Mesenchymal stem cell (in vitro differentiated cells and primary cell): ENCODE measurements around the gene OLFM4. TPM values are rescaled to one million over a fixed set of nuclear protein-coding genes. Genes with fewer than 3 reads are reported as not detected.

ENCODE experiments used
- DNase-seq: peaks from one replicate; pipeline ENCODE4 v3.0.0-alpha.2; 2013
- H2AFZ ChIP-seq: one replicate; pipeline ENCODE4 v1.6.1; 2013; ENCODE audit warnings: low read depth, mild to moderate bottlenecking, control low read depth, inconsistent platforms, low read length, moderate library complexity
- H2AK5ac ChIP-seq: 2 replicates; pipeline ENCODE4 v1.6.1; 2013; ENCODE audit warnings: low read length, moderate library complexity, mild to moderate bottlenecking, inconsistent platforms; ENCODE audit not compliant: severe bottlenecking
- H2BK120ac ChIP-seq: one replicate; pipeline ENCODE4 v1.6.1; 2013; ENCODE audit warnings: low read depth, mild to moderate bottlenecking, inconsistent platforms, low read length, moderate library complexity
- H2BK12ac ChIP-seq, 2 experiments: one replicate each; pipeline ENCODE4 v1.6.1; 2013; ENCODE audit warnings: inconsistent platforms in 2 of 2, low read length in 2 of 2, mild to moderate bottlenecking in 2 of 2, moderate library complexity in 2 of 2, control low read depth in 1 of 2
- H2BK15ac ChIP-seq: one replicate; pipeline ENCODE4 v1.6.1; 2013; ENCODE audit warnings: mild to moderate bottlenecking, low read depth, inconsistent platforms; ENCODE audit not compliant: poor library complexity, severe bottlenecking
- H2BK5ac ChIP-seq: 2 replicates; pipeline ENCODE4 v1.6.1; 2013; ENCODE audit warnings: low read depth, mild to moderate bottlenecking, low read length, control low read depth, inconsistent platforms; ENCODE audit not compliant: poor library complexity, severe bottlenecking
- H3K14ac ChIP-seq, 2 experiments: one replicate each; pipeline ENCODE4 v1.6.1; 2013; ENCODE audit warnings: inconsistent platforms in 2 of 2, low read length in 2 of 2, control low read depth in 1 of 2, mild to moderate bottlenecking in 1 of 2, moderate library complexity in 1 of 2
- H3K18ac ChIP-seq, 2 experiments: one replicate each; pipeline ENCODE4 v1.6.1; 2013; ENCODE audit warnings: inconsistent platforms in 2 of 2, low read length in 2 of 2, control low read depth in 1 of 2, low read depth in 1 of 2, mild to moderate bottlenecking in 1 of 2
- H3K23ac ChIP-seq, 2 experiments: one replicate each; pipeline ENCODE4 v1.6.1; 2013; ENCODE audit warnings: inconsistent platforms in 2 of 2, low read length in 2 of 2, mild to moderate bottlenecking in 2 of 2, moderate library complexity in 2 of 2, control low read depth in 1 of 2
- H3K27ac ChIP-seq: 2 replicates; pipeline ENCODE4 v1.5.1; 2013; ENCODE audit warnings: mild to moderate bottlenecking, moderate library complexity, low read length, control low read depth, inconsistent platforms; ENCODE audit not compliant: poor library complexity, severe bottlenecking
- H3K27me3 ChIP-seq, 2 experiments: 2 replicates each; pipeline versions ENCODE4 v1.6.1 to v1.7.0; 2013; ENCODE audit warnings: low read length in 2 of 2, mild to moderate bottlenecking in 2 of 2, moderate library complexity in 2 of 2, control low read depth in 1 of 2, inconsistent platforms in 1 of 2; ENCODE audit not compliant: control insufficient read depth in 1 of 2, insufficient read depth in 1 of 2
- H3K36me3 ChIP-seq, 2 experiments: 2 replicates each; pipeline versions ENCODE4 v1.6.1 to v1.7.0; 2013; ENCODE audit warnings: low read length in 2 of 2, control low read depth in 1 of 2, inconsistent platforms in 1 of 2, low read depth in 1 of 2, mild to moderate bottlenecking in 1 of 2; ENCODE audit not compliant: insufficient read depth in 2 of 2, control insufficient read depth in 1 of 2
- H3K4ac ChIP-seq, 2 experiments: one replicate each; pipeline ENCODE4 v1.6.1; 2013; ENCODE audit warnings: inconsistent platforms in 2 of 2, low read length in 2 of 2, mild to moderate bottlenecking in 2 of 2, moderate library complexity in 2 of 2, control low read depth in 1 of 2, low read depth in 1 of 2
- H3K4me1 ChIP-seq: 2 replicates; pipeline ENCODE4 v1.6.1; 2013; ENCODE audit warnings: low read depth, low read length, control low read depth; ENCODE audit not compliant: control insufficient read depth, insufficient read depth
- H3K4me2 ChIP-seq: 2 replicates; pipeline ENCODE4 v1.6.1; 2013; ENCODE audit warnings: low read length, mild to moderate bottlenecking, inconsistent platforms; ENCODE audit not compliant: poor library complexity, severe bottlenecking
- H3K4me3 ChIP-seq, 2 experiments: 2 replicates each; pipeline versions ENCODE4 v1.5.1 to v1.7.0; 2013; ENCODE audit warnings: low read length in 2 of 2, mild to moderate bottlenecking in 2 of 2, control low read depth in 1 of 2, low read depth in 1 of 2; ENCODE audit not compliant: insufficient read depth in 1 of 2
- H3K79me1 ChIP-seq: replicated peaks from 2 replicates; pipeline ENCODE4 v1.6.1; 2013; ENCODE audit warnings: mild to moderate bottlenecking, control low read depth, low read length, inconsistent platforms; ENCODE audit not compliant: poor library complexity, severe bottlenecking
- H3K9ac ChIP-seq: 2 replicates; pipeline ENCODE4 v1.7.0; 2013; ENCODE audit warnings: mild to moderate bottlenecking, low read length, moderate library complexity
- H3K9me3 ChIP-seq: 2 replicates; pipeline ENCODE4 v1.7.0; 2013; ENCODE audit warnings: mild to moderate bottlenecking, low read length; ENCODE audit not compliant: control insufficient read depth
- H4K8ac ChIP-seq: one replicate; pipeline ENCODE4 v1.6.1; 2013; ENCODE audit warnings: inconsistent platforms, mild to moderate bottlenecking, low read length, moderate library complexity
- H4K91ac ChIP-seq: one replicate; pipeline ENCODE4 v1.6.1; 2013; ENCODE audit warnings: mild to moderate bottlenecking, low read length, inconsistent platforms
- WGBS: methylation state at CpG from one replicate; pipeline ENCODE4 v1.1.7; 2013; ENCODE audit warnings: mixed read lengths; 5-methylcytosine and 5-hydroxymethylcytosine counted together
- polyA plus RNA-seq, 2 experiments: library from polyadenylated mRNA; stranded (reverse); fragments of 200-250 nt; gene quantifications; one replicate each; pipeline ENCODE4 v1.2.3, GENCODE V29; 2013

OLFM4 gene
- not detected for polyA plus RNA-seq (2013, experiment 1 of 2)
- not detected for polyA plus RNA-seq (2013, experiment 2 of 2)

- H2AK5ac ChIP-seq: no peak within 1 kb of the TSS
- no peak within 1 kb of the TSS for H3K14ac ChIP-seq
- H3K4me1 ChIP-seq: no peaks in the 10 kb centered on the region
- no peak for DNase-seq
- no peak within 1 kb of the TSS for H2AFZ ChIP-seq
- H3K79me1 ChIP-seq: no peaks in the 10 kb centered on the region
- H3K36me3 ChIP-seq: no peaks in the 10 kb centered on the region
- no peaks in the 10 kb centered on the region for H3K9me3 ChIP-seq
- H3K27me3 ChIP-seq: no peaks in the 10 kb centered on the region
- H3K4ac ChIP-seq: no peak within 1 kb of the TSS
- no peak within 1 kb of the TSS for H4K8ac ChIP-seq
- H2BK12ac ChIP-seq: no peak within 1 kb of the TSS
- no peak within 1 kb of the TSS for H3K18ac ChIP-seq
- no peak within 1 kb of the TSS for H2BK5ac ChIP-seq
- WGBS: 86% methylated on average over 9 of the region's 9 CpGs
- no peak within 1 kb of the TSS for H3K9ac ChIP-seq
- no peak within 1 kb of the TSS for H2BK15ac ChIP-seq
- H3K23ac ChIP-seq: no peak within 1 kb of the TSS
- H4K91ac ChIP-seq: no peak within 1 kb of the TSS
- H2BK120ac ChIP-seq: no peak within 1 kb of the TSS
- no peak within 1 kb of the TSS for H3K27ac ChIP-seq
- no peak within 1 kb of the TSS for H3K4me2 ChIP-seq
- no peak within 1 kb of the TSS for H3K4me3 ChIP-seq
Measured at GRCh38 chr13:53028637-53029203, at the start of gene OLFM4. TSS of gene OLFM4 (plus strand) at chr13:53028813. CDS start at chr13:53028837, 24 bp downstream.

- H3K27ac ChIP-seq: no peak overlapping the region
- H3K27me3 ChIP-seq: no peaks in the 10 kb centered on the region
- no peaks in the 10 kb centered on the region for H3K36me3 ChIP-seq
- 57% methylated on average over 5 of the region's 5 CpGs for WGBS
- no peaks in the 10 kb centered on the region for H3K9me3 ChIP-seq
- no peak overlapping the region for H2BK12ac ChIP-seq
- no peak overlapping the region for H4K8ac ChIP-seq
- no peak overlapping the region for H4K91ac ChIP-seq
- no peak overlapping the region for H3K14ac ChIP-seq
- no peak overlapping the region for H2BK15ac ChIP-seq
- H2AFZ ChIP-seq: no peak overlapping the region
- H3K4me2 ChIP-seq: no peak overlapping the region
- H2BK5ac ChIP-seq: no peak overlapping the region
- no peak overlapping the region for H3K4me3 ChIP-seq
- H3K4ac ChIP-seq: no peak overlapping the region
- no peak overlapping the region for H2BK120ac ChIP-seq
- no peak overlapping the region for H2AK5ac ChIP-seq
- DNase-seq: no peak
- H3K18ac ChIP-seq: no peak overlapping the region
- no peak overlapping the region for H3K23ac ChIP-seq
- H3K4me1 ChIP-seq: no peaks in the 10 kb centered on the region
- H3K9ac ChIP-seq: no peak overlapping the region
- H3K79me1 ChIP-seq: no peaks in the 10 kb centered on the region
Measured at GRCh38 chr13:52978989-52979388, 49.6 kb upstream of the OLFM4 start.

- Histone ChIP-seq H3K4me1 (no peaks in the 10 kb centered on the region), H4K8ac (no peak overlapping the region), H3K79me1 (no peaks in the 10 kb centered on the region), H3K9ac (no peak overlapping the region), H3K9me3 (no peaks in the 10 kb centered on the region), H3K36me3 (no peaks in the 10 kb centered on the region), H2BK120ac (no peak overlapping the region), H3K4me3 (no peak overlapping the region), H3K4ac (no peak overlapping the region), H2AFZ (no peak overlapping the region), H2BK5ac (no peak overlapping the region), H3K4me2 (no peak overlapping the region), H3K27me3 (no peaks in the 10 kb centered on the region), H3K27ac (no peak overlapping the region), H3K18ac (no peak overlapping the region), H2BK15ac (no peak overlapping the region), H2AK5ac (no peak overlapping the region), H4K91ac (no peak overlapping the region), H3K23ac (no peak overlapping the region), H3K14ac (no peak overlapping the region), H2BK12ac (no peak overlapping the region)
- 80% methylated on average over 4 of the region's 5 CpGs for WGBS
- no peak for DNase-seq
Measured at GRCh38 chr13:52980695-52981094, 47.9 kb upstream of the OLFM4 start.

GRCh38 chr13:52983836-52984235 lies 44.8 kb upstream of the OLFM4 start:
- Histone ChIP-seq H3K9ac (no peak overlapping the region), H3K4ac (no peak overlapping the region), H2BK12ac (no peak overlapping the region), H3K27me3 (no peaks in the 10 kb centered on the region), H3K4me3 (no peak overlapping the region), H3K14ac (no peak overlapping the region), H3K18ac (no peak overlapping the region), H2AK5ac (no peak overlapping the region), H3K23ac (no peak overlapping the region), H3K27ac (no peak overlapping the region), H3K9me3 (no peaks in the 10 kb centered on the region), H2BK15ac (no peak overlapping the region), H3K4me1 (no peaks in the 10 kb centered on the region), H2AFZ (no peak overlapping the region), H2BK120ac (no peak overlapping the region), H3K36me3 (no peaks in the 10 kb centered on the region), H4K91ac (no peak overlapping the region), H3K4me2 (no peak overlapping the region), H2BK5ac (no peak overlapping the region), H3K79me1 (no peaks in the 10 kb centered on the region), H4K8ac (no peak overlapping the region)
- 100% methylated on average over 1 of the region's 4 CpGs for WGBS
- DNase-seq: no peak
